ENCODE measurements around the gene CDC37.

Gene CDC37

GRCh38 chr19:10352764-10353671 is 50.3 kb downstream of the CDC37 start:
- DNase-seq (ENCODE audit: low read depth): no peak

- no peak for DNase-seq (ENCODE audit: low read depth)
Observed at GRCh38 chr19:10346509-10346908, 56.8 kb downstream of the CDC37 start.

- no peak for DNase-seq (ENCODE audit: low read depth)
Observed at GRCh38 chr19:10344780-10345179, 58.6 kb downstream of the CDC37 start.

GRCh38 chr19:10343495-10343894 is 59.8 kb downstream of the CDC37 start:
- no peak for DNase-seq (ENCODE audit: low read depth)

Data from stimulated activated CD8-positive, alpha-beta memory T cell treated with anti-CD3 and anti-CD28 coated beads, Interleukin-12 subunit alpha, Interleukin-12 subunit beta, amount 100 ng/mL, for 4 hours (primary cell).